HG03039 (cell line): ENCODE measurements around the gene C1orf232.

Source experiments
- ATAC-seq: cut with Tn5 transposase; IDR thresholded peaks from one replicate; pipeline ENCODE4 v1.9.1; 2021; ENCODE audit warnings: mild to moderate bottlenecking, moderate library complexity; ENCODE audit not compliant: unreplicated experiment

The C1orf232 gene

DNA sequence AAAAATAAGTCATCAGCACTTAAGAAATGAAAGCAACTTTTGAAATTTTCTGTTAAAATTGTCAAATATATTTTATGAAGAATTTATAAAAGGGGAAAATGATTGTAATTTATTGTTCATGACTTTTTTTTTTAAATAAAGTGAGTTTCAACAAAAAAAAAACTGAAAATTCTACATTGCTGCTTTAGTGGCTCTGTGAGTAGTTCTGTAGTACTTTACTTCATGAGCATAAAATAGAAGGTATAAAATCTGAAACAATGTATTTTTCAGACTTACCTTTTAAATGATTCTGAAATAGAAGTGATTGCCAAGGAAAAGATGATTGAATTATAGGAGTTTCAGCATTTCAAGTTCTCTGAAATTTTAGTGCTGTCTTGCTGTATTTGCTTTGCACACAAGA, 43.4 kb downstream of the C1orf232 start:
- no peak for ATAC-seq

DNA sequence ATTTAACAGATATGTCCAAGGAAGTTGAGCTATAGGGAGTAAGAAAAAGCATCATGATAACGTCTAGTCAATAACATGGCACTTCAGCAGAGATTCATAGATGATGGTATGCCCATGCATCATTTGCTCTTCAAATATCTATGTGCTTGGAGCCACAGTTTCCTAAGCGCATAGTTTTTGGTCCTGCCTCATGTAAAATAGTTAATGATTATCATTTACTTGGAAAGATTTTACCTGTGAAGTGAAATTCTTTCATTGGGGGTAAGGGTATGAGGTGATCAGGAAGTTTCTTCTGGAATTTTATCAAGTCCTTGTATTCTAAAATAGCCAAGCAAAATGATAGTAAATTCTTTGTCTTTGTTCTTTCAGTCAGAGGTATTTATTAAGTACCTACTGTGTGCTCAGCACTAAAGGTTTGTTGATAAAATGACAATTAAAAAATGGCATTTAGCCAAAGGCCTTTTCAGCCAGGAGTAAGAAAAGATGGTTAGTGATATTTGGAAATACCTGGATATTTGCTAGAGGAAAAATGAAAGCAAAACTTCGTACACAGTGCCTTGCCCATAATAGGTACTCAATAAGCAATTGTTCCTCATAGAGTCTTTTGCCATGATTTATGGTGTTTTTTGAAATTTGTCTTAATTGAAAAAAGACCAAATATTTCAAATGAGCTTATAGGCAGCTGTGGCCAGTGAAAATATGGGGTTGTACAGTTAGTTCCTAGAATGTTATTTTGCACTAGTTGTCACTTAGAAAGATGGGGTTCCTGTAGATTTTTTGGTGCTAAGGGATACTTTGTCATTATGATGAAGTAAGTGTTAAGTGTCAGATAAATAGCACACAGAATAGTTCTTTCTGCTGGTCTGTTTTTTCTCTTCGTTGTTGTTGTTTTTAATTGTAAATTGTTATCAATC, 44.1 kb downstream of the C1orf232 start:
- ATAC-seq: no peak

DNA sequence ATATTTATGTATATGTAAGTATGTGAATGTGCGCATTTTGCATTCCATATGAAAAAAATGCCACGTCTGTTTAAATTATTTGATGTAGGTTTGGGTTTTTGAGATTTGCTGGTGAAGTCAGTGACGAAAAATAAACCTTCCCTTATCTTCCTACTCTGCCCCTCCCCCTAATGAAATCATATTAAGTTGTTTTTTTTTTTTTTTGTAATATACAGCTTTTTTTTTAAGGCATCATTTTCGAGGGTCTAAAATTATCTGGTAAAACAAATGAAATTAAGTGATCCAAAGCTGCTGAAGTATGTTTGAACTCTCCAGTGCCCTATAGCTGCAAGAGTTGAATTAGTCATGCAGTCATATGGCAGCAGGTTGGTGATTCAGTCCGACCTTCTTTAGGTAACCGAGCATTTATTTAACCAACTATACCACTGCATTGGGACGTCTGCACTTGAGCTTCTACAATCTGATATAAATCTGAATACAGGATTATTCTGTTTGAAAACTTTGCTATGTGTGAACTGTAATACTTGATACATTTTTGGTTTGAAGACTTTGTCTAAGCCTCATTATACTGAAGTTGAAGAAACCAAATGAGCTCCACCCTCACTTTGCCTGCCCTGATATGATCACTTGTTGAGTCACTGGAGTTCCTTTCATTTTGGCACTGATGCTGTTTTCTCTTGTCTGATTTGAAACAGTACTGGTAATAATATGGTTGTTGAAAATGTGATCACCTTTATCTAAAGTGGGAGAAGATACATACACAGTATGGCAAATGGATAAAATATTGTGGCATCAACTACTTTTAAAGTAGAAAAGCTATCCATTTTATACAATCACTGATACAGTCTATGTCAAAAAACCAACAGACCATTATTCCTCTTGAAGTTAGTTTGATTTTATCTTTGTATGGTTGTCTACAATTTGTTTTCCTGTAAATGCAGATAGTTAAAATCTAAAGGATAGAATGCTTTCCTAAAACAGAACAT, 45.5 kb downstream of the C1orf232 start:
- no peak for ATAC-seq

DNA sequence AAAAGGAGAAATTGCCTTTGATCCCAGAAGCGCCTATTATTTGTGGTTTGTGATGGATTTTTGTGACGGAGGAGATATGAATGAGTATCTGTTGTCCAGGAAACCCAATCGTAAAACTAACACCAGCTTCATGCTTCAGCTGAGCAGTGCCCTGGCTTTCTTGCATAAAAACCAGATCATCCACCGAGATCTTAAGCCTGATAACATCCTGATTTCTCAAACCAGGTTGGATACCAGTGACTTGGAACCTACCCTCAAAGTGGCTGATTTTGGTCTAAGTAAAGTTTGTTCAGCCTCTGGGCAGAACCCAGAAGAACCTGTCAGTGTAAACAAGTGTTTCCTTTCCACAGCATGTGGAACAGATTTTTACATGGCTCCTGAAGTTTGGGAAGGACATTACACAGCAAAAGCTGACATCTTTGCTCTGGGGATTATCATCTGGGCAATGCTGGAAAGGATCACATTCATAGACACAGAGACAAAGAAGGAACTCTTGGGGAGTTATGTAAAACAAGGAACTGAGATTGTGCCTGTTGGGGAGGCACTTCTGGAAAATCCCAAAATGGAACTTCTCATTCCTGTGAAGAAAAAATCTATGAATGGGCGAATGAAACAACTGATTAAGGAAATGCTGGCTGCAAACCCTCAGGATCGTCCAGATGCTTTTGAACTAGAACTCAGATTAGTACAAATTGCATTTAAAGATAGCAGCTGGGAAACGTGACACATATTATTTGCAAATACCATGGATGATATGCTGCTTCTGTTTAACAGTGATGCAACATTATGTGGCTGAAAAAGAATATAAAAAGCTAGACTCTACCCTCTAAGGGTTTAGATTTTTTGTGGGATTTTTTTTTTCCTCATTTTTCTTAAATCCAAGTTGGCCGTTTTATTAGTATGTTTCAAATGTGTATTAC, 46.6 kb downstream of the C1orf232 start:
- no peak for ATAC-seq

DNA sequence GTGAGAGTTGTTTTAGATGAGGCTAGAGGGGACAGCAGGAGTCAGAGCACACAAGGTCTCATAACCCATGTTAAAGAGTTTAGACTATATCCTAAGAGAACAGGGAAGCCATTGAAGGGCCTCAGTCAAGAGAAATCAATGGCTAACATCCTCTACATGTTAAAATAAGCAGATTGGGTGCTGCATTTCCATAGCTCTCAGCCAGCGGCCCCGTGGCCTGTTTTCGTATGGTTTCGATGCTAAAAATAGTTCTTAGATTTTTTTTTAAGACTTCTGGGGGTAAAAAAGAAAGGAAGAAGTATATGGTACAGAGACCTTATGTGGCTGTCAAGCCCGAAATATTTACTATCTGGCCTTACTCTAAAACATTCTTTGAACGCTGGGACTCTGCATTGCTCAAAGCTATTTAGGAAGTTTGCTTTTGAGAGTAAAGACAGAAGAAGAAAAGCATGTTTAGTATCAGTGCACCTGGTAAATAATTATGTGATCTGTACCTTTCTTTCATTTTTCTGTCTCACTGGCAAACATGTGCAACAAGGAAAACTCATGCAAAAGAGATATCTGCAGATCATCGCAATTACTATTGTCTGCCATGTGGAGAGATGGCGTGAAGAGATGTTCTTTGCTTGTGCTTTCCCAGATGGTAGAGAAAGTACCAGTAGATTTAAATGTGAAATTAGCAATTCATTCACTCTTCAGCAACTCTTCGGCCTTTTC, 48.7 kb downstream of the C1orf232 start:
- no peak for ATAC-seq

DNA sequence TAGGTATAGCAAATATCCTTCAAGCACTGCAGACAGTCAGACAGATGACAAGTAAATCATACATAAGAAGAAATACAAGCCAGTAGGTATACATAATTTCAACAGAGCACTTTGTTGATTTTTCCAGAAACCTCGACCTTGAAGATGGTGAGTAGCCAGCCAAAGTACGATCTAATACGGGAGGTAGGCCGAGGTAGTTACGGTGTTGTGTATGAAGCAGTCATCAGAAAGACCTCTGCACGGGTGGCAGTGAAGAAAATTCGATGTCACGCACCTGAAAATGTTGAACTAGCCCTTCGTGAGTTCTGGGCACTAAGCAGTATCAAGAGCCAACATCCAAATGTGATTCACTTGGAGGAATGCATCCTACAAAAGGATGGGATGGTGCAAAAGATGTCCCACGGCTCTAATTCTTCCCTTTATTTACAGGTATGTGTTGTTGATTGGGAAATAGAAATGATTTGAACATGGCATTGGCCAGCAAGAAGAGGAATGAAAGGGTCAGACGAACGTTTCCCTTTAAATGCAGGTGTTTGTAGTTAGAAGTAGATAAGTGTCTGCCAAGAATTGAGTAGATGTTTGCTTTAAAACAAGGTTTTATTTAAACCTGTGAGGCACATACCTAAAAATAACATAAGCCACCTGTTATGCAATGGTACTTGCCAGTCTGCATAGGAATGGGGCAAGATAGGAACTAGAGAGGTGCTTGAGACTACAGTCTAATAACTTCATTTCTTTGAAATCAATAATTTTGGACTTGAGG, 54.4 kb downstream of the C1orf232 start:
- no peak for ATAC-seq
